HTERT RPE-1 (cell line): ENCODE results near the gene ERC1.

ENCODE experiments used
- in situ Hi-C: fragments of 300-500 bp; cut with MboI; formaldehyde crosslinking; loops from 4 replicates; pipeline ENCODE4 v1.14.3; 2020; ENCODE audit warnings: low sequenced_read_pairs

Gene ERC1

GRCh38 chr12:990661-991349, at the start of gene ERC1:
ERC1 (plus strand) TSS chr12:991223; CDS start chr12:1027904, 36,681 bp downstream.
- in situ Hi-C loops, result no loop called here

- in situ Hi-C loops, result no loop called here
Measured at GRCh38 chr12:943051-943450, 48.0 kb upstream of the ERC1 start.

DNA sequence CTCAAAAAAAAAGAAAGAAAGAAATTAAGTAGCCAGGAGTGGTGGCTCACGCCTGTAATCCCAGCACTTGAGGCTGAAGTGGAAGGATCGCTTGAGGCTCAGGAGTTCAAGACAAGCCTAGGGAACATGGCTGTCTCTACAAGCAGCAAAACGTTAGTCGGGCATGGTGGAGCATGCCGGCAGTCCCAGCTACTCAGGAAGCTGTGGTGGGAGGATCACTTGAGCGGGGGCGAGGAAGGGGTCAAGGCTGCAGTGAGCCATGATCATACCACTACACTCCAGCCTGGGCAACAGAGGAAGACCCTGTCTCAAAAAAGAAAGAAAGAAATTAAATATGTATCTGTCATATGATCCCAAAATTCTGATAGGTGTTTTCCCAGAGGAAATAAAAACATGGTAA, 46.8 kb upstream of the ERC1 start:
- in situ Hi-C loops, result no loop called here

DNA sequence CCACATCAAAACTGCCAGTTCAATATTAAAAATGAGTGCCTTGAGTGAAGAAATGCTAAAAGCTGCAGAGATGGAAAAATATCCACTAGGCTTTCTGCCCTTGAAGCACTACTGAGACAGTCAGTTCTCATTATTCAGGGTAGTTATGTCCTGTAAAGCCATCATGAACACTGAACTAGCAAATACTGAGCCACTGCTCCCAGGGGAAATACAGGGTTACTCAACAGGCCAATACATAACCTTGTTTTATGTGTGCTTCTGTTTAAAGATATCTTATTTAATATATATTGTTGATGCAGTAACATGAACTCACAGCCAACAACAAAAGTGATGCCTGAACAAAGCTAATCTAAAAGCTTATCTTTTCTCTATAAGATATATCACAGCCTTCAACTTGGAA, 44.8 kb upstream of the ERC1 start:
- in situ Hi-C loops, result no loop called here

DNA sequence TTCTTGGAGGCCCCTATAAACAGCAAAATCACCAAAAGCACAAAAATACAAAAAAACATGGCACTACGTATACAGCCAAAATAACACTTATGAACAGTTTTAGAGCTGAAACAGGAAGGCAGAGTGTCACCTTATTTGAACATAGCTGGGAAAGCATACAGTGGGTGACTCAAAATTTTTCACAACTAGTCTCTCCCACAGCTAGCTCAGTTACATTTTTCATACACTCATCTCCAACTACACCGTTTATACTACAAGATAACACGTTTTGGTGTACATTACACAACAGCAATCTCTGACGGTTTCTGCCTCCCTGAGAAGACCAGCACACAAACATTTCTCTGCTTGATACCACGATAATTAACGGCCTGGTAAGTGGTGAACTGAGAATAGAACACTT, 44.4 kb upstream of the ERC1 start:
- in situ Hi-C loops, result no loop called here

DNA sequence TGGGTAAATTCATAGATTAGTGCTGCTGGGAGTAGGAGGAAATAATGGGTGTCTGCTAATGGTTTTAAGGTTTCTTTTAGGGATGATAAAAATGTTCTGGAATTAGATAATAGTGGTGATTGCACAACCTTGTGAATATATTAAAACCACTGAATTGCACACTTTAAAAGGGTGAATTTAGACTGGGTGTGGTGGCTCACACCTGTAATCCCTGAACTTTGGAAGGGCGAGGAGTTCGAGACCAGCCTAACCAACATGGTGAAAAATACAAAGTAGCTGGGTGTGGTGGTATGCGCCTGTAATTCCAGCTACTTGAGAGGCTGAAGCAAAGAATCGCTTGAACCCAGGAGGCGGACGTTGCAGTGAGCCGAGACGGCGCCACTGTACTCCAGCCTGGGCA, 42.8 kb upstream of the ERC1 start:
- in situ Hi-C loops, result no loop called here

- in situ Hi-C loops, result no loop called here
Measured at GRCh38 chr12:949453-950191, 41.4 kb upstream of the ERC1 start, which contains the start of gene RAD52. RAD52 (minus strand) TSS chr12:949694; CDS start chr12:933058, 16,636 bp downstream.

- in situ Hi-C loops, result no loop called here
Measured at GRCh38 chr12:951176-951575, 39.8 kb upstream of the ERC1 start.

GRCh38 chr12:953776-954175, 37.2 kb upstream of the ERC1 start:
- in situ Hi-C loops, result no loop called here

DNA sequence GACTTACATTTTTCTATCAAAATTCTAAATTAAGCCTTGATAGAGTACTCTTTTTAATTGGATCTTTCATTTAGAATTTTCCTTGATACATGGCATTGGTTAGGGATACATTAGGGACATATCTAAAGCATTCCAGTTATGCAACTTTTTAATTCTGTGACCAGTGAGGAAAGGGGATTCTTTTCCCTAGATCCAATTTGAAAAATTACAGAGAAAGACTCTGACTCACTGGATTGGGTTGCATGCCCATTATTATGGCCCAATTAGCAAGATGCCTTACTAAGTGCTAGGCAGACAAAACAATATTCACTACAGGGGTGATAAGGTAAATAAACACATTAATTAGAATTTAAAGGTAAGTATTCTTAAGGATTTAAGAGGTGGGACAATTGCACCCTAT, 36.3 kb upstream of the ERC1 start:
- in situ Hi-C loops, result no loop called here

GRCh38 chr12:955939-956338, 35.1 kb upstream of the ERC1 start:
- in situ Hi-C loops, result no loop called here

GRCh38 chr12:958588-959123, 32.4 kb upstream of the ERC1 start:
- in situ Hi-C loops, result no loop called here

DNA sequence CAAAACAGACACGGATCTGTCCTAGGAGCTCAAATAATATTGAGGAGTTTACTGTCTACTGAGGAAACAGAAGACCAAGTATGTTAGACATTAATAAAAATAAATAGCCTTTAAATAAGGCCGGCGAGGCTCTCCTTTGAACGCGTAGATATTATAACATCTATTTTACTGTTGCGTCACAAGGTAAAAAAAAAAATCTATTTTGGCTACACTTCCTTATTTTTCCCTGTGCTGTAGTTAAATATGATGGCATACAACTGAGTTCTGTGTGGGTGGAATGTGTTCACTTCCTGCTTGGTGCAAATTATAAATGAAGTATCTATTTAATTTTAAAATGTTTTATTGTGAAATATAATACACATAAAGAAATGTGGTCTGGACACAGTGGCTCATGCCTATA, 24.3 kb upstream of the ERC1 start:
- in situ Hi-C loops, result no loop called here

- in situ Hi-C loops, result no loop called here
Measured at GRCh38 chr12:967641-968040, 23.4 kb upstream of the ERC1 start.

- in situ Hi-C loops, result no loop called here
Measured at GRCh38 chr12:968545-968944, 22.5 kb upstream of the ERC1 start.

DNA sequence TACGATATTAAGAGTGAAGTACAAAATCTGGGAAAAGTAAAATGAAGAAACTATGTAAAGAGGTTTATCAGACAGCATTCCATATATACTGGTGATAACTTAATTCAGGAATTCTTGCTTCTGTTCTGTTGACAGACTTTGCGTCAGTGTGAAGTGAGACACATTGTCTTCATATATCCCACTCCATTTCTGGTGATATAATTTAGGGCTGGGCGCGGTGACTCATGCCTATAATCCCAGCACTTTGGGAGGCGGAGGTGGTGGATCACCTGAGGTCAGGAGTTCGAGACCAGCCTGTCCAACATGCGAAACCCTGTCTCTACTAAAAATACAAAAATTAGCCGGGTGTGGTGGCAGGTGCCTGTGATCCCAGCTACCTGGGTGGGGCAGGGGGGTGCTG, 21.2 kb upstream of the ERC1 start:
- in situ Hi-C loops, result no loop called here

GRCh38 chr12:971991-972390, 19.0 kb upstream of the ERC1 start:
- in situ Hi-C loops, result no loop called here

- in situ Hi-C loops, result no loop called here
Measured at GRCh38 chr12:974271-974862, 16.7 kb upstream of the ERC1 start.

DNA sequence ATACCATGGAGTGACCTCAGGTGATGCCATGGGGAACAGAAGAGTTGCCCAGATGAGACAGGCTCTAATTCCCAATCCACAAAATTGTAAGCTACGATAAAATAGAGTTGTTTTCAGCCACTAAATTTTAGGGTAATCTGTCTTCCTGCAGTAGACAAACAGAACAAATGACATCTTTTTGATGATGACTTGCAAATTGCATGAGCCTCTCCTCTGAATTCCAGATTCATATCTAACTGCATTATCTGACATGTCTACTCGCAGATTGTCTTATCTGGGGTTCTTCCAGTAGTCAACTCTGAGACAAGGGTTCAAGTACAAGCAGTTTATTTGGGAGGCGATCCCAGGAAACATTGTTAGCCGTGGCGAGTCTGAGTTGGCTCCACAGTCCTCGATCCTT, 14.4 kb upstream of the ERC1 start:
- in situ Hi-C loops, result no loop called here

DNA sequence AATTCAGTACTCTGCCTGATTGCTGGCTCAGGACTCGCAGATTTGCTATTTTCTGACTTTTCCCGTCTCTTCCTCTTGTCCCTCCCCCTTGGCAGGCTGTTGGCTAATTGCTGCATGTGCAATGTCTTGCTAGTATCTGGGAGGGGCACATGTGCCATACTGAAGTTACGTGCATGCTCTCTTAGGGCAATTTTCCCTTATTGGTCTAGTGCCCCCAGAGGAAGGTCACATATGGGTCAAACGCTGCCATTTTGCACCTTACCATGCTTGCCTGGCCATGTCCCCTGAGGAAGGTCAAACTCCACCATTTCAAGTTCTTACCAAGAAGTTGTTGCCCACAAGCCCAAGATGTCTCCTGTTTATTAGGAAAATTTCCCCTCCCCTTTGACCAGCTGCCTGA, 13.9 kb upstream of the ERC1 start:
- in situ Hi-C loops, result no loop called here

- in situ Hi-C loops, result no loop called here
Measured at GRCh38 chr12:979349-979748, 11.7 kb upstream of the ERC1 start.
